Measurements from ENCODE around the gene METTL24.
A peak's percentile ranks its signal among the peaks of the same experiment; 100 is the strongest.
"Not testable (repeated sequence)": the region's sequence is repeated elsewhere in the genome, so short reads cannot be mapped to it uniquely, and the experiment has no call there.

The METTL24 gene

DNA sequence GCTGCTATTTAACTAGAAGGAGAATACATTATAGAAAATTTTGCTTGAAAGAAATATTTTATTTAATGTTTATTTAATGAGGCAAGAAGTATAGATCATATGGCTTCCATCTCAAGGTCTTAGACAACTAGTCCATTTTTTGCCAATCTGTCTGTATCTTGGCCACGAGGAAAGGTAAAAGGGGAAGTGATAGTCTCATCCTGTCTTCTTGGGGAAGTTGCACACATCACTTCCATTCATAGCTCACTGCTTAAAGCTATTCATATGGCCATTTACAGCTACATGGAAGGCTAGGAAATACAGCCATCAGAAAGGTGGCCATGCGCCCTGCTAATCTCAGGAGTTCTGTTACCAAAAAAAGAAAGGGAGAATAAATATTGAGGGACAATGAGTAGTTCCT lies 50.8 kb downstream of the METTL24 start:
- no peak for DNase-seq

GRCh38 chr6:110305832-110306231 lies 52.3 kb downstream of the METTL24 start:
- DNase-seq: not testable (repeated sequence)

DNA sequence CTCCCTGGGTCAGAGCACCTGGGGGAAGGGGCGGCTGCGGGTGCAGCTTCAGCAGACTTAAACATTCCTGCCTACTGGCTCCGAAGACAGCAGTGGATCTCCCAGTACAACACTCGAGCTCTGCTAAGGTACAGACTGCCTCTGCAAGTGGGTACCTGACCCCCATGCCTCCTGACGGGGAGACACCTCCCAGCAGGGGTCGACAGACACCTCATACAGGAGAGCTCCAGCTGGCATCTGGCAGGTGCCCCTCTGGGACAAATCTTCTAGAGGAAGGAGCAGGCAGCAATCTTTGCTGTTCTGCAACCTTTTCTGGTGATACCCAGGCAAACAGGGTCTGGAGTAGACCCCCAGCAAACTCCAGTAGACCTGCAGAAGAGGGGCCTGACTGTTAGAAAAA lies 54.5 kb downstream of the METTL24 start:
- DNase-seq: not testable (repeated sequence)

DNA sequence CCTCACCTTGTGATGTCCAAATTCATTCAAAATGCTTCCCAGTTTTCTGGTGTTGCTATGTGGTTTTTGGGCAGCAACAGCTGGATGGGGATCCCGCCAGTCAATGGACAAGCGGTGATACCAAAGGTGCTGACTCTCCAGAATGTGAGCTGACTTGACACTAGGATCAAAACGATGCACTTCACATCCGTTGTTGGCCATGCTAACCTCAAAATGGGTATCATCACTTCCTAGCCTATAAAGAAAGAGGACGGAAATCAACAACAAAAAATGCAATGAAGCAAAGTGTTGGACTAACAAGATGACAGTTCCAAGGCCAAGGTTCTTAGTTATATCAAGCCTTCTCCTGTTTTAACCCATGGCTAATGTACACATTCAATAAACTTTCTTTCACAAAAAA lies 59.2 kb downstream of the METTL24 start:
- no peak for DNase-seq

DNA sequence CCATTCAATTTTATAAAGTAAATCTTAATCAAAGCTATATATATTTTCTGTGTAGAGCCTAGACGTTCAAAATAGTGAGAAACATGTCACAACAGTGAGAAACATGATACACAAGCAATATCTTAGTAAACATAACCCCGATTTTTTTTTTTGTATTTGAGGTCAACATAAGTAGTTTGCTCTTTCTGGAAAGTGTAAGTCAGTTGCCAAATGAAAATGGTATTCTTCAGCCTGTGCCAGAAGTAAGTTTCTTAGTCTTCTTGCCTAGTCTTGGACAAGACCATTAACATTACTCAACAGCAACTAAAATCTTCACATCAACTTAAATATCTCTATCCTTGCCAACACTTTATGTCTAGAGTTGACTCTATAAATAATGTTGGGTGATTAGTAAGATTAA lies 59.7 kb downstream of the METTL24 start:
- no peak for DNase-seq

- DNase-seq: no peak
These were observed 61.7 kb downstream of the METTL24 start for GRCh38 chr6:110296241-110297025.

GRCh38 chr6:110295451-110296165 lies 62.5 kb downstream of the METTL24 start:
- DNase-seq: no peak

DNA sequence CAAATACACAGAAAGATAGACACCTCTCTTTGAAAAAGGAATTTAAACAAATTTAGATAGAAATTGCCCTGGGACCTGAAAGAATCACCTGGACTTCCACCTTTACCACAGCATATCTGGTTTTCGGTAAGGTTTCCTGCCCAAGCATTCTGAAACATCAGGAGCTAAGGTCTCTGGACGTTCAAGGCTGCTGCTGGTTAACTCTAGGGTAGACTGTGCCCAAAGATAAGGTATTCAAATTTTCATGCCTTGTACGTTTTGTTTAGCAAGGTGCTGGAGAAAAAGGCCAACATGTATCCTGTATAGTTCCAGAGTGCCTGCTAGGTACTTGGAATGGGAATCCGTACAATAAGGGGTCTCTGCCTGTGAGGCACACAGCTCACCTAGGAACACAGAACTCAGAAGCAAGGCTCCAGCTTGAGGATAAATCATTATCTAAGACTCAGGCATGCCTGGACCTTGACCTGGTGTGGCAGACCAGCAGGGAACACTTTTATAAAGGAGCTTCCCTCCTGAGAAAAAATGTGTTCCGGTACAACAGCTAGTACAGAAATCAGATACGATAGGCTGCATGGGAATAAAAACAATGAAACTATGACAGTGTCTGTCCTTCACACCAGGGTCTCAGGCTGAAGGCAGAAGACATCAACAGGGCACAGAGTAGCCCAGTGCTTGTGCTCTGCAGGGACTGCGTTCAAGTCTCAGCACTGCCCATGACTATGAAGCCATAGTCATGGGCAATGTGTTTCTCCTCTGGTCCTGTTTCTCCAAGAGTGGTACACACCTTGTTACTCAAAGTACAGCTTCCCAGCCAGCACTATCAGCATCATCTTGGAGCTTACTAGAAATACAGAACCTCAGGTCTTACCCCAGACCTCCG lies 70.4 kb downstream of the METTL24 start:
- DNase-seq: no peak

DNA sequence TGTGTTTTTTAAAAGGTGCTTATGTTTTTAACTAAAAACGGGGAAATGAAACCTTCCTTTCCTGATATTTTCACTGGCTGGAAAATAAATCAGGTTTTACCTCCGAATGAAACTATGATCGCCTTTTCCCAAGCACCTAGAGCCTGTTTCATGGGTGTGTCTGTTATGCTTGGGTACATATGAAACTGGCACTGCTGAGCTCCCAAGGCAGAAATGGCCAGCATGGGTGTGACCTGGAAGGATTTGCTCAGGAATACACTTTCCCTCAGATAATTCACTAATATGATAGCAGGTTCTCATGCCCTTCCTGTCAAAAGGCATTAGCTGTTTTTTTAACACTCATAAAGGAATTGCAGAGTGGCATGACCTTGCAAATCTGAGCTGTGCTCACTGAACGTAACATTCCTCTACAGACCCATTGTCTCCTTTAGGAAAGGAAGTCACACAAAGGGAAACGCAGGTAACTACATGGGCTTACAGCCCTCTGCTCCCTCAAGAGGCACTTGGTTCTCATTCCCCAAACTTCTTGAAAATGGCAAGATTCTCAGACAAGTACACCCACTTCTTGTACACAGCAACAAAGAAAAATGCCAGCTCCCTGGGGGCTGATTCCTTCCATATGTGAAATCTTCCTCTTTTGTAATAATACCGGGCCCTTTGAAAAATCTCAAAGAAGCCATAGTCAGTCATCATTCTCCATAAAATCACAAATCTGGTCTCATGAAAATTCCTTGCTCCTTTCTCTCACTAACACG lies 72.7 kb downstream of the METTL24 start:
- no peak for DNase-seq

DNA sequence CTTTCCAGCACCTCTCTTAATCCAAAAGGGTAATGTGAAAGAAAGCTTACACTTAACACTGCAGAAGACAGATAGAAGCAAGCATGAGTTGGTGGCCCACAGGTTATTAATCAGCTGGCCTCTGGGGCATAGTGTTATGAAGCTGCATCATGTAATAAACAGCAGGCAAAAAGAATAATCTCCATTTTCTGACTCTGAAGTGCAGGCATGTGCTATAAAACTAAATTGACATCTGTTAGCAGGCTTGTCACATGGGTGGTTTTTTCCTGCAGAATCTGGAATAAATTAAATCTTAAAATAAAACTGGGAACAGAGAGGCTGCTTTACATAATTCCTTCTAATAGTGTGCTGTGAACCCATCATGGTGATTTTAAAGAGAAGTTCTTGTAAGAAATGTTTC lies 73.3 kb downstream of the METTL24 start:
- no peak for DNase-seq

GRCh38 chr6:110283657-110284056 lies 74.5 kb downstream of the METTL24 start:
- no peak for DNase-seq

DNA sequence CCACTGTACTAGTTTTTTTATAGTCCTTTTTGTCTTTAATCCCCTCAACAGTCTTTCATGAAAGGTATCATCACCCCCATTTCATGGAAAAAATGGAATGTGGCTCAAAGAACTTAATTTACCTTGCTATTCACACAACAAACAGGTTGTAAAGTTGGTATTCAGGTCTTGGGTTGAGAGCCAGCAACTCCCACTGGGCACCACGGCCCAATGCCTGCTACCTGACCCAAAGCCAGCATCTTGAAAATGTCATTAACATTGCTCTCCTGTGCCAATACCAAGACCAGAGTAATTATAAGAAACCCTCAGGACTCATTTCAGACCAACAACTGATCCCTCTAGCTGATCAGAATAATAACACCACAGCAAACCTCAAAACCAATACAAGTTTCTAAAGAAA lies 75.7 kb downstream of the METTL24 start:
- no peak for DNase-seq

GRCh38 chr6:110277100-110277665 lies 81.0 kb downstream of the METTL24 start:
- DNase-seq: no peak

DNA sequence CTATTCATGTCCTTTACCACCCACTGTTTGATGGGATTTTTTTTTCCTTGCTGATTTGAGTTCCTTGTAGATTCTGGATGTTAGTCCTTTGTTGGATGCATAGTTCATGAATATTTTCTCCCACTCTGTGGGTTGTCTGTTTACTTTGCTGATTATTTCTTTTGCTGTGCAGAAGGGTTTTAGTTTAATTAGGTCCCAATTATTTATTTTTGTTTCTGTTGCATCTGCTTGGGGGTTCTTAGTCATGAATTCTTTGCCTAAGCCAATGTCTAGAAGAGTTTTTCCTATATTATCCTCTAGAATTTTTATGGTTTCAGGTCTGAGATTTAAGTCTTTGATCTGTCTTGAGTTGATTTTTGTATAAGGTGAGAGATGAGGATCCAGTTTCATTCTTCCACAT lies 85.4 kb downstream of the METTL24 start:
- not testable (repeated sequence) for DNase-seq

- DNase-seq: no peak
These were observed 86.5 kb downstream of the METTL24 start for GRCh38 chr6:110271732-110272022.

DNA sequence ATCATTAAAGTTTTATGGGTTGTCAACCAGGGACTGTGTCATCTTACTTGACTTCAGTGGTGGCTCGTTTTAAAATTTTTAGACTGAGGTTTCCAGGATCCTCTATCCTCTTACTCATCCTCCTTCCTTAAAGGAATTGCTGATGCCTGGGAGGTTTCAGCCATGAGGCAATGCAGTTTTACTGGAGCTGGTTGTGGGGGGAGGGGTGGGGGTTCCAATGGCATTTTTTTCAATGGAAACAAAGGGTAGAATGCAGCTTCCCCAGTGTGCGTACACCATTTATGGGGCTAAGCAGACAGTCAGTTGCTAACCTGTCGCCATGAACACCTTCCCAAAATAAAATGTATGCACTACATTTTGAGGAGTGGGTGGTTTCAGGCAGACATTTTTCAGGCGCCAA lies 88.0 kb downstream of the METTL24 start:
- DNase-seq: no peak

GRCh38 chr6:110269623-110270022 lies 88.5 kb downstream of the METTL24 start:
- DNase-seq: no peak

DNA sequence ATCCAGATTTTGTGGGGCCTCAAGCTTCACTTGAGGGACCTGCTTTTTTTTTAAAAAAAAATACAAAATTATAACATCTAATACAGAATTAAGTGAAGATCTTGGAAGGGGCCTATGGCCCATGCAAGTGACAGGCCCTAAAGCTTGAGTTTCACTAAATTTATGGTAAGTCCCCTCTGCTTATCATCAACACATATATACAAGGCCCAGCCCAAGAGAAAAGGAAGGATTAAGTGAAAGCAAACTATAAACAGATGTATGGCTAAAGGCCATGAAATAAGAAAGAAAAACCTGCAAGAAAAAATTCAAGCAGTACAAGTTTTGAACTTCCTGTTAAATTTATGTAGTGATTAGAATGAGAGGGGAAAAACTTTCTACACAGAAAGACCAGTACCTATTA lies 91.2 kb downstream of the METTL24 start:
- no peak for DNase-seq

- no peak for DNase-seq
These were observed 92.9 kb downstream of the METTL24 start for GRCh38 chr6:110265273-110265672.

DNA sequence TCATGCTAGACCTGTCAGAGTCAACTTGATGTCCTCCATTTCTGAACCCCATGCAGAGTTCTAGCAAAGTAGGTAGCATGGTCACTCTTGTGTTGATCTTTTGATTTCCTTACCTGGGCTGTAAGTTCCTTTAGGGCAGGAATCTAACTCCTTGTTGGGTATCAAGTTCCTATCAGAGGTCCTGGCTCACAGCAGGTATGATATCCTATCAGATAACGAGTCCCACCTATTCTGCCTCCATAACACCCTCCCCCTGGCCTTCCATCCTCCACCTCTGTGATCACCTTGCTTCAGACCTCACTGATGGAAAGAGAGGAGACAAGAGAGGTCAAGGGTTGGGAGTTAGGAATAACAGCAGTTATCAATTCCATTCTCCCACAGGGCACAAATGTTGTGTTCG lies 101.8 kb downstream of the METTL24 start:
- no peak for DNase-seq

DNA sequence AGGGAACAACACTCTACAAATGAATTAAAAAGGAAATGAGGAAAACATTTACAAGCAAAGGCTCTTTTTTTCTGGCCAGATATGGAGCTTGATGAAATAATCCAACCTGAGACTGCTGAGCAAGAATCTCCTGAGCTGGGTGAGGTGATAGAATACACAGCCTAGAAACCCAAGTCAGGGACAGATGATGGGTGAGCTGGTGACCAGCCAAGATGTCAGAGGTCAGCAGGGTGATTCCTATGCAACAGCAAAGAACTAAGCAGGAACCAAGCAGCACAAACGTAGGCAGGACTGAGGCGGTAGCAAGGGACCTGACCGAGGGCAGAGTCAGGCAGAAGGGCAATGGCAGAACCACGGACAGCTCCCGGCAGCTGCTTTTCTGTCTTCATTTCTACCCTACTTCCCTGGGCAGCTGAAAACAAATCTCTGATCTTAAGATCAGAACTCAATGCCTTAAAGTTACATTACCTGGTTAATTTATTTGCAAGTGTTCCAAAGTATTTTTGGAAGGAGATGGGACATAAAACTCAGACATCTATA lies 102.9 kb downstream of the METTL24 start:
- peak; percentile 56 for DNase-seq

- DNase-seq: no peak
These were observed 107.3 kb downstream of the METTL24 start for GRCh38 chr6:110250838-110251237.
